ENCODE measurements around the gene TENM4. TPM values are rescaled to one million over a fixed set of nuclear protein-coding genes. Genes with fewer than 3 reads are reported as not detected.

TENM4 gene
- total and polyA plus RNA-seq, 2 experiments from 2014 or later = 19.0 to 105 TPM

GRCh38 chr11:78655561-78655960, 785.3 kb downstream of the TENM4 start:
- H3K27ac ChIP-seq = no peak overlapping the region
- no peaks in the 10 kb centered on the region for H3K4me1 ChIP-seq (ENCODE audit: low read depth)
- H3K36me3 ChIP-seq = peaks cover 1% of the 10 kb centered on the region
- H3K27me3 ChIP-seq = no peaks in the 10 kb centered on the region
- no peak overlapping the region for H3K4me3 ChIP-seq
- TF ChIP-seq CTCF (IDR thresholded peaks at IDR 0.05; ENCODE audit: low read depth, low read length) = no peak
- no peaks in the 10 kb centered on the region for H3K9me3 ChIP-seq (ENCODE audit: low read depth)
- no peak for DNase-seq (ENCODE audit: low read depth in 1 of 2, low spot score in 1 of 2)

GRCh38 chr11:78654866-78655265, 786.0 kb downstream of the TENM4 start:
- no peak for TF ChIP-seq CTCF (IDR thresholded peaks at IDR 0.05; ENCODE audit: low read depth, low read length)
- Histone ChIP-seq H3K27me3 (no peaks in the 10 kb centered on the region), H3K36me3 (no peaks in the 10 kb centered on the region), H3K4me1 (ENCODE audit: low read depth) (no peaks in the 10 kb centered on the region), H3K4me3 (no peak overlapping the region), H3K9me3 (ENCODE audit: low read depth) (no peaks in the 10 kb centered on the region), H3K27ac (no peak overlapping the region)
- no peak for DNase-seq (ENCODE audit: low read depth in 1 of 2, low spot score in 1 of 2)

DNA sequence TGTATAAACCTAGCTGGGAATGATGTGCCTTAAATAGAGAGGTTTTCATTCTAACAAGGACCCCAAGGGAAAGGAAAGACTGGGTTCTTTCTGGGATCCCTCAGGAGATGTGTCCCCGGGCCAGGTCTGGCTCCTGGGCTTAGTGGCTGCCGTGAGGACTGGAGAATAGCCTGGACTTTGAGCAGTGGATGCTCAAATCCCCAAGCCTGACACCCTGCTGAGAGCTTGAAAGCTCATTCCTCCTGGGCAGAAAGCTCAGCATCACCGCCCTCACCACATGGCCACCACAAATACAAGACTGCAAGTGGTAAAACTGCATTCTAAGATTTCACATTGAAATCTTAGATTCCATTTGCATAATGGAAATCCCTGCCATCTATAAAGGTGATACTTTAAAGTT, 786.8 kb downstream of the TENM4 start:
- no peak for TF ChIP-seq CTCF (IDR thresholded peaks at IDR 0.05; ENCODE audit: low read depth, low read length)
- H3K27ac ChIP-seq = no peak overlapping the region
- no peak for DNase-seq (ENCODE audit: low read depth in 1 of 2, low spot score in 1 of 2)
- H3K27me3 ChIP-seq = no peaks in the 10 kb centered on the region
- H3K4me1 ChIP-seq (ENCODE audit: low read depth) = no peaks in the 10 kb centered on the region
- no peak overlapping the region for H3K4me3 ChIP-seq
- H3K9me3 ChIP-seq (ENCODE audit: low read depth) = no peaks in the 10 kb centered on the region
- no peaks in the 10 kb centered on the region for H3K36me3 ChIP-seq

- H3K4me1 ChIP-seq (ENCODE audit: low read depth) = no peaks in the 10 kb centered on the region
- no peaks in the 10 kb centered on the region for H3K36me3 ChIP-seq
- no peaks in the 10 kb centered on the region for H3K27me3 ChIP-seq
- H3K27ac ChIP-seq = no peak overlapping the region
- no peak for TF ChIP-seq CTCF (IDR thresholded peaks at IDR 0.05; ENCODE audit: low read depth, low read length)
- DNase-seq (ENCODE audit: low read depth in 1 of 2, low spot score in 1 of 2) = no peak
- H3K4me3 ChIP-seq = no peak overlapping the region
- no peaks in the 10 kb centered on the region for H3K9me3 ChIP-seq (ENCODE audit: low read depth)
Observed at GRCh38 chr11:78653294-78653909, 787.4 kb downstream of the TENM4 start.

DNA sequence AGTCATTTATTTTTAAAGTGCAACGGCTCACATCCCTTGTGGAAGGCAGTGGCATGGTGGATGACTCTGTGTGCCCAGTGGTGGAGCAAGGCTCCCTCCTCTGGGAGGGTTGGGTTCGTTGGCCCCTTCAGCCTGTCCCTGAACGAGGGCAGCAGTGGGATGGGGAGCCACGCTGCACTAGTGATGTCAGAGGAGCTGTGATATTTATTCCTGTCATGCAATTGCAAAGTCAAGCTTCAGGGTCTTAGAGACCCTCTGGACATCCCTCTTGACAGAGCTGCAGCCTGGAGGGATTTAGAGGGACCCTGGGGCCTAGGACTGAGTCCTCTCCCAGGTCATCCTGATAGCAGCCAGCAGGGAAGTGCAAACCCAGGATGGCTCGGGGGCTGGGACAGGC, 788.0 kb downstream of the TENM4 start:
- no peak for DNase-seq (ENCODE audit: low read depth in 1 of 2, low spot score in 1 of 2)
- H3K27ac ChIP-seq = no peak overlapping the region
- no peaks in the 10 kb centered on the region for H3K27me3 ChIP-seq
- H3K4me3 ChIP-seq = no peak overlapping the region
- H3K4me1 ChIP-seq (ENCODE audit: low read depth) = no peaks in the 10 kb centered on the region
- H3K36me3 ChIP-seq = no peaks in the 10 kb centered on the region
- H3K9me3 ChIP-seq (ENCODE audit: low read depth) = no peaks in the 10 kb centered on the region
- TF ChIP-seq CTCF (IDR thresholded peaks at IDR 0.05; ENCODE audit: low read depth, low read length) = no peak

Data from cardiac muscle cell (in vitro differentiated cells and primary cell).